ENCODE data around the gene DBF4B. TPM values are rescaled to one million over a fixed set of nuclear protein-coding genes. Genes with fewer than 3 reads are reported as not detected.
"Not testable (repeated sequence)": the region's sequence is repeated elsewhere in the genome, so short reads cannot be mapped to it uniquely, and the experiment has no call there.

The DBF4B gene
- total RNA-seq, 1 donor from 2014 or later: 5.1 TPM

DNA sequence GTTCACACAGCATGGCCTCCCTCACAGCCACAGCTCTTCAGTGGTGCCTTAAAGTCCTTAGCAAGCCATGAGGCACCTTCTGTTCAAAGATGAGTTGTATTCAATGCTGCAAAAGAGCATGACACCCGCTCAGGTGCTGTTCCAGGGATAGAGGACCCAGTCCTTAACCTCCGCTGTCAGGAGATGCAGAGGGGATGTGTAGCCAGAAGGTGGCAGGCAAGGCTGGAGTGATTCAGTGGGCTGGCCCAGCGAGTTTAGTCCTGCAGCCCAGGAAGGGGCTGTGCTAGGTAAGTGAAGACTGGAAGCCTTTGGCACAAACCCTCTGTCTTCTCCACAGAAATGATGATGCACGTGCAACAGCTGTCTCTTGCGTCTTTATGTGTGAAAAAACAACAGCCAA lies 25.3 kb downstream of the DBF4B start:
- no peak for DNase-seq (ENCODE audit: low spot score)

DNA sequence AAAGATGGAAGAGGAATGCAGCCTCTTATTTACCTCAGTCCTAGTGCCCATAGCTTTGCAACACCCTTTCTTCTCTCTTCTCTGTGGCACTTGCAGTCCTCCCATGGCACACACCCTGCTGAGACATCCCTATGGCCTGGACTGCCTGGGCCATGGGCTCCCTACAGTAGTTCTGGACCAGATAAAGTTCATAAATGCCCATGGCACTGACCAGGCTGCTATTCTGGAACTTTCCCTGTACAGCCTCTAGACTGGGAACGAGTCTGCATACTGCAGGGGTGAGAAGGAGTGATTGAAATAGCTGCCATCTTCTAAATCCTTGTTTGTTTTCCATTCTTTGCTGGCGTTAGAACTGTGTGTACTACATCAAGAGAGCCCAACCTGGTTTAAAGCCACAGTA lies 25.8 kb downstream of the DBF4B start:
- DNase-seq (ENCODE audit: low spot score): no peak

- no peak for DNase-seq (ENCODE audit: low spot score)
These were observed 28.2 kb downstream of the DBF4B start for GRCh38 chr17:44736551-44737240.

- no peak for DNase-seq (ENCODE audit: low spot score)
These were observed 29.9 kb downstream of the DBF4B start for GRCh38 chr17:44738214-44738906.

GRCh38 chr17:44741316-44741715 lies 32.9 kb downstream of the DBF4B start:
- no peak for DNase-seq (ENCODE audit: low spot score)

DNA sequence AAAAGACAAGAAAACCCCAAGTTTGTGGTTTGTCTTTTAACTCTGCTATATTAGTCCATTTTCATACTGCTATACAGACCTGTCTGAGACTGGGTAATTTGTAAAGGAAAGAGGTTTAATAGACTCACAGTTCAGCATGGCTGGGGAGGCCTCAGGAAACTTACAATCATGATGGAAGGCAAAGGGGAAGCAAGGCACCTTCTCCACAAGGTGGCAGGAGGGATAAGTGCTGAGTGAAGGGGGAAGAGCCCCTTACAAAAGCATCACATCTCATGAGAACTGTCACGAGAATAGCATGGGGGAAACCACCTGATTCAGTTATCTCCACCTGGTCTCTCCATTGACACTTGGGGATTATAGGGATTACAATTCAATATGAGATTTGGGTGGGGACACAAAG lies 36.8 kb downstream of the DBF4B start:
- DNase-seq (ENCODE audit: low spot score): no peak

- DNase-seq (ENCODE audit: low spot score): not testable (repeated sequence)
These were observed 37.3 kb downstream of the DBF4B start for GRCh38 chr17:44745738-44746137.

- peak; percentile 63 for DNase-seq (ENCODE audit: low spot score)
These were observed 39.1 kb downstream of the DBF4B start for GRCh38 chr17:44747566-44747965.

DNA sequence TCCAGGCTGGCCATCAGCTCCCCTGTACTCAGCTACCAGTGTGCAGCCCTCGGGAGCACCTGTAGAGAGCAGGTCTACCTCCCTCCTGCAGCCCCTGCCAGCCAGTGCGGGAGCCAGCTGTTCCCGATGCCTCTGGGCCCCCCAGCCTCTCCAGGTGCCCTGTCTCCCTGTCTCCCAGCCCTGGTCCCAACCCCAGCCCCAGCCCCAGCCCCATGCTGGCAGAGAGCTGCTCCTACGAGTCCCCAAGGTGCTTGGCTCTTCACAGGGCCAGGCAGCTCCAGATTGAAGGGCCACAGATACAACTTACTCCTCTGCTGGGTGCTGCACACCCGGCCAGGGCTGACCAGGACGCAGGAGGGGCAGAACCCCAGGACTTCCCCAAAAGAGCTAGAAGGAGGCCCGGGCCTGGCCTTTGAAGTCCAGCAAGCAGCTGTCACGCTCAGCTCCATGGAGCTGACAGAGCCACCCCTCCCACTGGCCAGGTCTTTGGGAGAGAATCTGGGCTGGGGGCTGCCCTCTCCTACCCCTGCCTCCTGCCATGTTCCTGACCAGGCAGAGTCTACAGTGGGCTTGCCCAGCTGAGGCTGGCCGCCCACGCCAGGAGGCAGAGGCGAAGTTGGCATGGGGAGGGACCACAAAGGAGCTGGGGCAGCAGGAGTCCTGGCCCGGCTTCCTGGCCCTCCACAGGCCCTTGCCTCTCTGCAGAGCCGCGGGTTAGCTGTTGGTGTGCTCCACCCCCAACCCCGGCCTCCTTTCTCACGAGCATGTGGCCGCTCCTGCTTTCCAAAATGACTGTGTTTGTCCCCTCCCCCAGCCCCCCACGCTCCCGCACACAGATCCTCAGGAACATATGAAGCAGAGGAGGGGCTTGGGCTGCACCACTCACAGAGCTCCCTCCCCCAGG lies 40.9 kb downstream of the DBF4B start:
- no peak for DNase-seq (ENCODE audit: low spot score)

DNA sequence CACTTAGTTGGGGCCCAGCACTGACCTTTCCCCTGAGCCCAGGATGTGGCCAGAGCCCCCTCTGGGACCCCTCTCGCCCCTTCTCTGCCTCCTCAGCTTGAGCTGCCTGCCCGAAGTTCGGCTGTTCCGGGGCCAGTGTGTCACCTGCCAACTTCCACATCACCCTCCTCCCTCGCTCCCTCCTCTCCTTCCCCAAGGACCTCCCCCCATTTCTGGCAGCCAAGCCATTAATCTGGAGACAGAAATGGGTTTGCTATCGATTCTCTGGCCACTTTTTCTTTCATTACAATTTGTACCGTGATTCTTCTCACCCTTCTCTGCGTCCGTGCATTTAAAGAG lies 41.5 kb downstream of the DBF4B start:
- no peak for DNase-seq (ENCODE audit: low spot score)

DNA sequence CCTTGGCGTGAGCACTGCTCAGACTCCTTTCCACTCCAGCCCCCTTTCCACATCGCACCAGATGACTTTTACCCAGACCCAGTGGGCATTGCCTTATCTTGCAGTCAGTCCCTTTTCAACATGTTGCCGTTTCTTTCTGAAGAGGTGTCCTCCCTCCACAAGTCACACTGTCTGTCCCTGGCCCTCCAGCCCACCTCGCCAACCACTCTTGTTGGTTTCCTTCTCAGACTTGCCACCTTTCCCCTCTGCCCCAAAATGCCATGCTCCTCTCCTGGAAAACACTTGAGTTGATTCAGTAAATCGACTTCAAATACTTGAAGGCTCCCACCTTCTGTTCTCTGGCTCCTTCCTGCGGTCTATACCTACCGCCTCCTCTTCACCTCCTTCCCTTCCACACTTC lies 42.9 kb downstream of the DBF4B start:
- no peak for DNase-seq (ENCODE audit: low spot score)

DNA sequence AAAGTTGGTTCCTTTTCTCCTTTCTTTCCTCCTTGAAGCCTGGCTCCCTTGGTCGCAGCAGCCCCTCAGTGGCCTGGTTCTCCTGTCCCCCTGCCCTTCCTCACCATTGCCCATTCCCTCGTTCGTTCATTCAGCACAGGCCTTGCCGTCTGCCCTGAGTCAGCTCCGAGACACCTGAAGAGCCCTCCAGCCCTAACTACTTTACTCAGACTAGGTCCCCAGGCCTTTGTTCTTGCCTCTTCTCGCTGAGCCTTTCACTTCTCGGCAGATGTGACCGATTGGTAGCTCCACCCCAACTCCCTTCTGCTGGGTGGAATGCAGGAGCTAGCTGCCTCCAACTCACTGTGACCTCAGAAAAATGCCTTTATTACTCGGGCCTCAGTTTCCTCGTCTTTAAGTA lies 43.3 kb downstream of the DBF4B start:
- DNase-seq (ENCODE audit: low spot score): no peak

DNA sequence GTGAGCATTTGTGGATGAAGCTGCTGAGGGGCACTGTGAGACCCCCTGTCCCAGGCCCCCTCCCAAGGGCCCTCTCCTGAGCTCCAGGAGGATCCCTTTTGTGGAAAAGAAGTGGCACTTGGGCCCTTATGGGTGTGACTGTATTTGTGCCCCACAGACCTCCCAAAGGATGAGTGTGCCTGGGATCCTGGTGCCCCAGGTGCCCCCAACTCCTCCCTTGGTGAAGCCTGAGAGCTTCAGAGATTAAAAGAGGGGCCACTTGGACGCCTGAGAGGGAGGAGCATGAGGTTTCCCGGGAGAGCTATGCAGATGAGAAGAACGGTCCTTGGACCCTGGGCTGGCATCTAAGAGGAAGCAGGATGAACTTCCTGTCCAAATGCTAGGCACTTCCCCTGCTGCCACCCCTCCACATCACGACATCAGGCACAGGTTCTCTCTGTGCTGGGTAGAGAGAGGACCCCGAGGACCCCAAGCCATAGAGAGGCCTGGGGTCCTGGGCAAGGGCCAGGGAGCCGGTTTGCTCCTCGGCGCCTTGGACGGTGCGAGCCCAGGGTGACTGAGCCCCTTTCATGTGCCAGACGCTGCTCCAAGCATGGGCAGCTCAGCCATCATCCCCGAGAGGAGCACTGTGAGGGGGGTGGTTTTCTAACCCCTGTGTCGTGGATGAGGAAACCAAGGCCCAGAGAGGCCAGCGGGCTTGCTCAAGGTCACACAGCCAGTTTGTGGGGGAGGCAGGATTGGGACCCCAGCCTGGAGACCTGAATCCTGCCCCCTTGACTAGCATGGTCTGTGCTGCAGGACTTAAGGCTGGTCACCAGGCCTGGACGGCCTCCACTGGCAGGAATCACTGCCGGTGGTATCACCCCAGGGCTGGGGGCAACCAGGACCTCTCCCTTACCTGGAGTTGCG lies 44.7 kb downstream of the DBF4B start:
- no peak for DNase-seq (ENCODE audit: low spot score)

GRCh38 chr17:44754276-44754675 lies 45.8 kb downstream of the DBF4B start:
- DNase-seq (ENCODE audit: low spot score): no peak

DNA sequence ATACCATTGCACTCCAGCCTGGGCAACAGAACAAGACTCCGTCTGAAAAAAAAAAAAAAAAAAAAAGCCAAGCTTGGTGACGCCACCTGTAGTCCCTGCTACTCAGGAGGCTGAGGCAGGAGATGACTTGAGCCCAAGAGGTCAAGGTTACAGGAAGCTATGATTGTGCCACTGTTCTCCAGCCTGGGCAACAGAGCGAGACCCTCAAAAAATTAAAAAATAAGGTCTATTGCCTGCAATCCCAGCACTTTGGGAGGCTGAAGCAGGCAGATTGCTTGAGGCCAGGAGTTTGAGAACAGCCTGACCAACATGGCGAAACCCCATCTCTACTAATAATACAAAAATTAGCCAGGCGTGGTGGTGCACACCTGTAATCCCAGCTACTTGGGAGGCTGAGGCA lies 46.7 kb downstream of the DBF4B start:
- not testable (repeated sequence) for DNase-seq (ENCODE audit: low spot score)

- no peak for DNase-seq (ENCODE audit: low spot score)
These were observed 48.8 kb downstream of the DBF4B start for GRCh38 chr17:44757045-44757917.

GRCh38 chr17:44757918-44758413 lies 49.5 kb downstream of the DBF4B start:
- no peak for DNase-seq (ENCODE audit: low spot score)

DNA sequence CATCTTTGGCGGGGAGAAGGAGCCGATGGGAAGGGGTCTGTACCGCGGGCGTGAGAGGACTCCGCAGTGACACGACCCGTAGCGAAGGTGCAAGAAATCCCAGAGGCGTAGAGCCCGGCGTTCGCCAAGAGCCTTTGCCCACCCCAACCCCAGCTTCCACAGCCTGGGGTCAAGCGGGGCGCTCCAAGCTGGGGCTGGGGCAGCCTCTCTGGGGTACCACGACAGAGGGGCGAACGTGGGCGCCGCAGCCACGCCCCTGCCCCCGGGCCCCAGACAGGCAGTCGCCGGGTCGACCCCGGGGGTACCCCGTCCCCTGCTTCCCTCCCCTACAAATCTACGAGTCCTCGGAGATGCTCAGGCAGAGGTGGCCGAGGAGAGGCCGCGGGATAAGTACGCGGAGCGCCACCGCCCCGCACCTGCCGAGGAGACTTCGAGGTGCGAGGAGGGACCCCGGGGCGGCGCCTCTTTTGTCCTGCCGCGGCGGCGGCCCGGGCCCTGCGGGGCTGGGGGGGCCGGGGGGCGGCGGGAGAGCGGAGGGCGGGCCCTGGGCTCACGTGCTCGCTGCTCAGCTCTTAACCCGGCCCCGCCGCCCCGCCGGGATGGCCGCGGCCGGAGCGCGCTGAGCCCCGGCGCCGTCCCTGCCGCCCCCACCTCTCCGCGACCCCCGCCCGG lies 50.1 kb downstream of the DBF4B start, which contains the start of gene ADAM11:
Gene ADAM11, plus strand, starts transcription at position 575 of the 672 bp plus-strand sequence. CDS start 212 bp downstream, outside the sequence.
- no peak for DNase-seq (ENCODE audit: low spot score)

GRCh38 chr17:44759086-44759915 lies 50.8 kb downstream of the DBF4B start:
- DNase-seq (ENCODE audit: low spot score): no peak

All from umbilical cord (tissue), 2 donors.